HUES6 (cell line): ENCODE results near the gene WWOX.

Source experiments
- H3K27ac ChIP-seq: 2 replicates; pipeline ENCODE4 v1.7.0; 2013; ENCODE audit warnings: low read depth, mild to moderate bottlenecking, low read length, inconsistent platforms
- H3K27me3 ChIP-seq: 2 replicates; pipeline ENCODE4 v1.6.1; 2013; ENCODE audit warnings: low read length; ENCODE audit not compliant: control insufficient read depth, insufficient read depth
- H3K36me3 ChIP-seq: 2 replicates; pipeline ENCODE4 v1.6.1; 2013; ENCODE audit warnings: low read length; ENCODE audit not compliant: control insufficient read depth, insufficient read depth
- H3K4me1 ChIP-seq: 2 replicates; pipeline ENCODE4 v1.6.1; 2013; ENCODE audit warnings: low read length; ENCODE audit not compliant: control insufficient read depth, insufficient read depth
- H3K4me3 ChIP-seq: 2 replicates; pipeline ENCODE4 v1.5.1; 2013; ENCODE audit warnings: low read depth, low read length
- H3K9ac ChIP-seq: one replicate; pipeline ENCODE4 v1.6.1; 2013; ENCODE audit warnings: mild to moderate bottlenecking, low read length
- H3K9me3 ChIP-seq: 2 replicates; pipeline ENCODE4 v1.6.1; 2013; ENCODE audit warnings: low read depth, low read length; ENCODE audit not compliant: control insufficient read depth, insufficient read depth

WWOX gene

GRCh38 chr16:78896280-78896679 is 796.8 kb downstream of the WWOX start:
- no peaks in the 10 kb centered on the region for H3K9me3 ChIP-seq
- no peak overlapping the region for H3K27ac ChIP-seq
- H3K4me3 ChIP-seq = no peak overlapping the region
- no peak overlapping the region for H3K9ac ChIP-seq
- no peaks in the 10 kb centered on the region for H3K27me3 ChIP-seq
- H3K36me3 ChIP-seq = no peaks in the 10 kb centered on the region
- 0 out of 2 replicates have a peak, but pooled peaks cover 4% of the 10 kb centered on the region for H3K4me1 ChIP-seq

DNA sequence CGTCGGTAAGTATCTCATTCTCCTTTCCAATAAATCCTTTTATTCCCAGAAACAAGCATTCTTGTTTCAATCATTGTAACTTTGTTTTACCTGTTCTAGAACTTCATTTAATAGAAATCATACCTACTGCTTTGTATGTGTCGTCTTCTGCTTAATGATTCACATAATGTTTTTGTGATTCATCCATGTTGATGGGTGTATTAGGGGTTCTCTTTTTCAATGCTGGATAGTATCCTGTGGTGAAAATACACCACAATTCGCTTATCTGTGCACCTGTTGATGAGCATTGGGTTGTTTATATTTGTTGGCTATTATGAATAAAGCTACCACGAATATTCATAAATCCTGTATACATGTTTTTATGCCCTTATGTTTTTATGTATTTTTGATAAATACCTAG is 797.8 kb downstream of the WWOX start:
- no peaks in the 10 kb centered on the region for H3K9me3 ChIP-seq
- no peak overlapping the region for H3K4me3 ChIP-seq
- H3K36me3 ChIP-seq = no peaks in the 10 kb centered on the region
- 0 out of 2 replicates have a peak, but pooled peaks cover under 1% of the 10 kb centered on the region for H3K4me1 ChIP-seq
- H3K27ac ChIP-seq = no peak overlapping the region
- H3K9ac ChIP-seq = no peak overlapping the region
- no peaks in the 10 kb centered on the region for H3K27me3 ChIP-seq

- Histone ChIP-seq H3K4me3 (no peak overlapping the region), H3K4me1 (no peaks in the 10 kb centered on the region), H3K36me3 (no peaks in the 10 kb centered on the region), H3K9me3 (0 out of 2 replicates have a peak, but pooled peaks cover 2% of the 10 kb centered on the region), H3K27ac (no peak overlapping the region), H3K27me3 (no peaks in the 10 kb centered on the region), H3K9ac (no peak overlapping the region)
These were observed 800.8 kb downstream of the WWOX start for GRCh38 chr16:78900044-78900811.

GRCh38 chr16:78900966-78901365 is 801.5 kb downstream of the WWOX start:
- H3K27ac ChIP-seq = no peak overlapping the region
- H3K9me3 ChIP-seq = 0 out of 2 replicates have a peak, but pooled peaks cover 2% of the 10 kb centered on the region
- no peaks in the 10 kb centered on the region for H3K36me3 ChIP-seq
- peaks cover 7% of the 10 kb centered on the region for H3K4me1 ChIP-seq
- no peaks in the 10 kb centered on the region for H3K27me3 ChIP-seq
- H3K4me3 ChIP-seq = no peak overlapping the region
- H3K9ac ChIP-seq = no peak overlapping the region

- Histone ChIP-seq H3K9ac (no peak overlapping the region), H3K9me3 (peaks cover 6% of the 10 kb centered on the region), H3K27ac (no peak overlapping the region), H3K4me1 (peaks cover 14% of the 10 kb centered on the region), H3K36me3 (no peaks in the 10 kb centered on the region), H3K27me3 (no peaks in the 10 kb centered on the region), H3K4me3 (no peak overlapping the region)
These were observed 802.9 kb downstream of the WWOX start for GRCh38 chr16:78902321-78902720.

DNA sequence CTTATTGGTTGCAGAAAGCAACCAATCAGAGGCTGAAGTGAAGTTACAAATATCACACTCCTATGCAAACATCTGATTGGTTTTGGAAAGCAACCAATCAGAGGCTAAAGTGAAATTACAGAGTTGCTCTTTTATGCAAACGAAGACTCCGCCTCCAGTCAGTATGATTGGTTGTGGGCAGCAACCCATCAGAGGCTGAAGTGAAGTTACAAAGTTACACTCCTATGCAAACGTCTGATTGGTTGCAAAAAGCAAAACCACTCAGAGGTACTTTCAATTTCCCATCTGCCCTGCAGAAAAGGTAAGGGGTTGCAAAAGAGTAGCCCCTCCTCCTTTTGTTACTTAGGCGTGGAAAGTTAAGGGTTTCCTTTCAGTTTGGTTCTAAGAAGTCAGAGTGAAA is 803.8 kb downstream of the WWOX start:
- Histone ChIP-seq H3K9me3 (peaks cover 14% of the 10 kb centered on the region), H3K4me1 (peaks cover 14% of the 10 kb centered on the region), H3K4me3 (no peak overlapping the region), H3K27me3 (no peaks in the 10 kb centered on the region), H3K27ac (no peak overlapping the region), H3K36me3 (no peaks in the 10 kb centered on the region; the same call in 1 of the 2 replicates), H3K9ac (no peak overlapping the region)

DNA sequence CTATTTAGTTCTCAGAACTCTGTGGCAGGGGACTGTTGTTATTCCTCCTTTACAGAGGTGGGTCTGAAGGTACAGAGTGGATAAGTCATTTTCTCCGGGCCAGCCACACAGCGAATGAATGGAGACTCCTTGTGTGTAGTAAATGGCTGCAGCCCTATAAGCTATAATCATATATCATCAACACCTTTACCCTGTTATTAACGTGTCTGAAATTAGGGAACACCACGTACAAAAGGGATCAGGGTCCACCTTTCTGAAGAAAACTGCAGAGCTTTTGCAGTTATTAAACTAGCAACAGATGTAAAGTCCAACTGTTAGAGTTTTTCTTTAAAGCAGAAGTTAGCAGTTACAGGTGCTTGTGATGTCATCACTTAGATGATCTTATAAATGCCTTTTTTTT is 804.4 kb downstream of the WWOX start:
- peaks cover 19% of the 10 kb centered on the region for H3K9me3 ChIP-seq
- H3K36me3 ChIP-seq = no peaks in the 10 kb centered on the region; the same call in 1 of the 2 replicates
- no peak overlapping the region for H3K4me3 ChIP-seq
- H3K9ac ChIP-seq = no peak overlapping the region
- no peak overlapping the region for H3K27ac ChIP-seq
- no peaks in the 10 kb centered on the region for H3K27me3 ChIP-seq
- H3K4me1 ChIP-seq = peaks cover 14% of the 10 kb centered on the region

DNA sequence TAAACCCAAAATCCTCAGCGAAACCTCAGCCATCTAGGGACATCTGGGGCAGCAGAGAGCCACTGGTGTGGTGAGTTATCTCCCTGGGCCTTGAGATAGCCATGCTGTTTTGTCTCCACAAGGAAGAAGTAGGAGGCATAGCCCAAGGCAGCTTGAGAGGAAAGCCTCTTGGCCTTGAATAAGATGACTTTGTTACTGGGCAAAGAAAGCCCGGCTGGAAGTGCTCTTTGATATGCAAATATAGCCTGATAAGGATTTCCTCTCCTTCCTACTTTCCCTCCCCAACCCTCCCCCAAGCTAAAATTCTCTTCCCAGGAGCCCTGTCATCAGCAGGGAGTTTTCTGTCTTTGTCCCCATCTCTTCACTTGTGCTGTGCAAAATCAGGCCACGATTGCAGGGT is 806.7 kb downstream of the WWOX start:
- no peak overlapping the region for H3K9ac ChIP-seq
- no peaks in the 10 kb centered on the region for H3K27me3 ChIP-seq
- H3K4me1 ChIP-seq = peaks cover 14% of the 10 kb centered on the region
- peak overlapping the region; percentile 12; the same call in 1 of the 2 replicates for H3K4me3 ChIP-seq
- H3K27ac ChIP-seq = peak overlapping the region; percentile 66; the same call in 1 of the 2 replicates
- peaks cover 37% of the 10 kb centered on the region for H3K9me3 ChIP-seq
- H3K36me3 ChIP-seq = no peaks in the 10 kb centered on the region; the same call in 1 of the 2 replicates

- Histone ChIP-seq H3K9ac (no peak overlapping the region), H3K36me3 (no peaks in the 10 kb centered on the region; the same call in 1 of the 2 replicates), H3K4me1 (peaks cover 14% of the 10 kb centered on the region), H3K27ac (no peak overlapping the region), H3K4me3 (no peak overlapping the region), H3K27me3 (no peaks in the 10 kb centered on the region), H3K9me3 (peaks cover 35% of the 10 kb centered on the region)
These were observed 809.8 kb downstream of the WWOX start for GRCh38 chr16:78909226-78909625.

GRCh38 chr16:78915811-78916345 is 816.4 kb downstream of the WWOX start:
- Histone ChIP-seq H3K9ac (no peak overlapping the region), H3K4me3 (no peak overlapping the region), H3K27me3 (no peaks in the 10 kb centered on the region), H3K4me1 (peaks cover 4% of the 10 kb centered on the region; the same call in 1 of the 2 replicates), H3K27ac (no peak overlapping the region), H3K9me3 (peaks cover 16% of the 10 kb centered on the region), H3K36me3 (no peaks in the 10 kb centered on the region)

- Histone ChIP-seq H3K27me3 (no peaks in the 10 kb centered on the region), H3K9me3 (peaks cover 25% of the 10 kb centered on the region), H3K27ac (no peak overlapping the region), H3K4me1 (peaks cover 4% of the 10 kb centered on the region; the same call in 1 of the 2 replicates), H3K4me3 (no peak overlapping the region), H3K9ac (no peak overlapping the region), H3K36me3 (no peaks in the 10 kb centered on the region)
These were observed 817.6 kb downstream of the WWOX start for GRCh38 chr16:78916928-78917545.
